Stimulated activated CD4-positive, alpha-beta T cell treated with anti-CD3 and anti-CD28 coated beads, TNF-alpha, amount 100 ng/mL, for 4 hours (primary cell): ENCODE results near the gene PLCH1.
"Not testable (repeated sequence)": the region's sequence is repeated elsewhere in the genome, so short reads cannot be mapped to it uniquely, and the experiment has no call there.

Source experiments
- DNase-seq, 3 experiments: peaks; one replicate each; pipeline ENCODE4 v3.0.0-alpha.2; 2020; ENCODE audit warnings: low read depth in 3 of 3

Gene PLCH1

GRCh38 chr3:155417119-155417517 is 327.8 kb downstream of the PLCH1 start:
- no peak for DNase-seq

- DNase-seq: no peak
Measured at GRCh38 chr3:155416500-155417118, 328.3 kb downstream of the PLCH1 start.

GRCh38 chr3:155412904-155413303 is 332.0 kb downstream of the PLCH1 start:
- DNase-seq: no peak

- no peak for DNase-seq
Measured at GRCh38 chr3:155411500-155412223, 333.2 kb downstream of the PLCH1 start.

- no peak for DNase-seq
Measured at GRCh38 chr3:155409336-155409735, 335.5 kb downstream of the PLCH1 start.

- no peak for DNase-seq
Measured at GRCh38 chr3:155407971-155408370, 336.9 kb downstream of the PLCH1 start.

- no peak for DNase-seq
Measured at GRCh38 chr3:155407331-155407730, 337.5 kb downstream of the PLCH1 start.

- no peak for DNase-seq
Measured at GRCh38 chr3:155404486-155404885, 340.4 kb downstream of the PLCH1 start.

- DNase-seq: no peak
Measured at GRCh38 chr3:155402656-155403055, 342.2 kb downstream of the PLCH1 start.

GRCh38 chr3:155398046-155398445 is 346.8 kb downstream of the PLCH1 start:
- DNase-seq: no peak

- not testable (repeated sequence) for DNase-seq
Measured at GRCh38 chr3:155394896-155395295, 350.0 kb downstream of the PLCH1 start.

GRCh38 chr3:155394240-155394639 is 350.6 kb downstream of the PLCH1 start:
- no peak for DNase-seq

GRCh38 chr3:155393316-155393715 is 351.6 kb downstream of the PLCH1 start:
- no peak for DNase-seq

- DNase-seq: no peak
Measured at GRCh38 chr3:155392138-155392537, 352.7 kb downstream of the PLCH1 start.

GRCh38 chr3:155391551-155391958 is 353.3 kb downstream of the PLCH1 start:
- DNase-seq: no peak

GRCh38 chr3:155391104-155391503 is 353.8 kb downstream of the PLCH1 start:
- DNase-seq: no peak

- no peak for DNase-seq
Measured at GRCh38 chr3:155390351-155390750, 354.5 kb downstream of the PLCH1 start.

GRCh38 chr3:155388417-155388816 is 356.5 kb downstream of the PLCH1 start:
- DNase-seq: no peak

GRCh38 chr3:155387571-155387970 is 357.3 kb downstream of the PLCH1 start:
- no peak for DNase-seq

GRCh38 chr3:155386919-155387318 is 358.0 kb downstream of the PLCH1 start:
- DNase-seq: no peak

- no peak for DNase-seq
Measured at GRCh38 chr3:155385896-155386625, 358.8 kb downstream of the PLCH1 start.

GRCh38 chr3:155382396-155383042 is 362.4 kb downstream of the PLCH1 start:
- DNase-seq: no peak
